Nephron (organoid): ENCODE measurements around the gene P3H4.
"Not testable (repeated sequence)": the region's sequence is repeated elsewhere in the genome, so short reads cannot be mapped to it uniquely, and the experiment has no call there.

ENCODE experiments used
- H3K27ac Mint-ChIP-seq, 3 experiments: 2 replicates each; pipeline ENCODE4 v1.8.0; 2020; ENCODE audit warnings: mixed read lengths in 3 of 3, mild to moderate bottlenecking in 2 of 3, moderate library complexity in 1 of 3
- H3K27me3 Mint-ChIP-seq: 2 replicates; pipeline ENCODE4 v1.8.0; 2021; ENCODE audit warnings: low read depth, mild to moderate bottlenecking, moderate library complexity, mixed read lengths
- H3K36me3 Mint-ChIP-seq: 2 replicates; pipeline ENCODE4 v1.8.0; 2020; ENCODE audit warnings: low read depth, mixed read lengths
- H3K4me1 Mint-ChIP-seq: 2 replicates; pipeline ENCODE4 v1.8.0; 2020; ENCODE audit warnings: mixed read lengths
- H3K4me3 Mint-ChIP-seq, 3 experiments: 2 replicates each; pipeline ENCODE4 v1.8.0; 2020; ENCODE audit warnings: mild to moderate bottlenecking in 3 of 3, mixed read lengths in 3 of 3, moderate library complexity in 2 of 3
- H3K9me3 Mint-ChIP-seq: 2 replicates; pipeline ENCODE4 v1.8.0; 2020; ENCODE audit warnings: mixed read lengths
- CTCF ChIP-seq, 3 experiments: fragments of 200-600 bp; sonication (generic); IDR thresholded peaks; one replicate each; pipeline ENCODE4 v1.5.0; 2021; ENCODE audit warnings: antibody characterized with exemption in 3 of 3; ENCODE audit not compliant: unreplicated experiment in 3 of 3

Gene P3H4

GRCh38 chr17:41779954-41780353 lies 31.8 kb downstream of the P3H4 start:
- H3K27me3 Mint-ChIP-seq: peaks cover 6% of the 10 kb centered on the region
- H3K27ac Mint-ChIP-seq: no peak overlapping the region
- H3K4me3 Mint-ChIP-seq: no peak overlapping the region
- no peak for TF ChIP-seq CTCF (IDR thresholded peaks at IDR 0.05; ENCODE audit: unreplicated experiment in 3 of 3)
- H3K4me1 Mint-ChIP-seq: peaks cover 50% of the 10 kb centered on the region
- no peaks in the 10 kb centered on the region for H3K9me3 Mint-ChIP-seq
- peaks cover 13% of the 10 kb centered on the region for H3K36me3 Mint-ChIP-seq

- Mint-ChIP-seq H3K27me3 (peaks cover 10% of the 10 kb centered on the region), H3K4me3 (peak overlapping the region in 1 of 3 experiments; percentile 30), H3K9me3 (no peaks in the 10 kb centered on the region), H3K36me3 (peaks cover 19% of the 10 kb centered on the region), H3K4me1 (peaks cover 52% of the 10 kb centered on the region), H3K27ac (peak overlapping the region; percentile 85 to 91 (median 87))
- TF ChIP-seq CTCF (IDR thresholded peaks at IDR 0.05; ENCODE audit: unreplicated experiment in 3 of 3): no peak
Observed at GRCh38 chr17:41777574-41778188, 34.1 kb downstream of the P3H4 start.

GRCh38 chr17:41777157-41777573 lies 34.6 kb downstream of the P3H4 start:
- H3K36me3 Mint-ChIP-seq: peaks cover 23% of the 10 kb centered on the region
- peaks cover 10% of the 10 kb centered on the region for H3K27me3 Mint-ChIP-seq
- H3K4me3 Mint-ChIP-seq: peak overlapping the region in 1 of 3 experiments; percentile 16
- H3K4me1 Mint-ChIP-seq: peaks cover 50% of the 10 kb centered on the region
- peak overlapping the region; percentile 85 to 91 (median 87) for H3K27ac Mint-ChIP-seq
- peak; percentile 13 to 38 (median 34) for TF ChIP-seq CTCF (IDR thresholded peaks at IDR 0.05; ENCODE audit: unreplicated experiment in 3 of 3)
- H3K9me3 Mint-ChIP-seq: no peaks in the 10 kb centered on the region

GRCh38 chr17:41776262-41776900 lies 35.4 kb downstream of the P3H4 start:
- Mint-ChIP-seq H3K4me3 (peak overlapping the region in 2 of 3 experiments; percentile 12 to 30), H3K27ac (peak overlapping the region; percentile 60 to 88 (median 81)), H3K4me1 (peaks cover 42% of the 10 kb centered on the region), H3K36me3 (peaks cover 18% of the 10 kb centered on the region)
- H3K27me3 Mint-ChIP-seq, H3K9me3 Mint-ChIP-seq: not testable (repeated sequence)

GRCh38 chr17:41775394-41776226 lies 36.1 kb downstream of the P3H4 start:
- peaks cover 20% of the 10 kb centered on the region for H3K36me3 Mint-ChIP-seq
- H3K4me1 Mint-ChIP-seq: peaks cover 41% of the 10 kb centered on the region
- H3K27ac Mint-ChIP-seq: peak overlapping the region; percentile 60 to 88 (median 81)
- no peaks in the 10 kb centered on the region for H3K9me3 Mint-ChIP-seq
- TF ChIP-seq CTCF (IDR thresholded peaks at IDR 0.05; ENCODE audit: unreplicated experiment in 3 of 3): no peak
- peaks cover 7% of the 10 kb centered on the region for H3K27me3 Mint-ChIP-seq
- peak overlapping the region in 2 of 3 experiments; percentile 31 to 40 for H3K4me3 Mint-ChIP-seq

GRCh38 chr17:41773731-41774193 lies 38.0 kb downstream of the P3H4 start:
- H3K36me3 Mint-ChIP-seq: peaks cover 35% of the 10 kb centered on the region
- H3K4me1 Mint-ChIP-seq: peaks cover 41% of the 10 kb centered on the region
- H3K4me3 Mint-ChIP-seq: peak overlapping the region in 1 of 3 experiments; percentile 58
- TF ChIP-seq CTCF (IDR thresholded peaks at IDR 0.05; ENCODE audit: unreplicated experiment in 3 of 3): no peak
- H3K27me3 Mint-ChIP-seq: peaks cover 4% of the 10 kb centered on the region
- H3K27ac Mint-ChIP-seq: peak overlapping the region; percentile 79 to 89 (median 87)
- no peaks in the 10 kb centered on the region for H3K9me3 Mint-ChIP-seq
